ENCODE measurements around the gene STRN3. TPM values are rescaled to one million over a fixed set of nuclear protein-coding genes. Genes with fewer than 3 reads are reported as not detected.

The STRN3 gene
- total and polyA plus RNA-seq, 7 donors, result 28.2 to 154 (median 80.2) TPM

GRCh38 chr14:30896435-30896834 lies 129.7 kb downstream of the STRN3 start:
- intact Hi-C loops (cut with DNase I), result no loop called here
- no peak for ATAC-seq
- H3K4me1 ChIP-seq, result no peaks in the 10 kb centered on the region

GRCh38 chr14:30894923-30895515 lies 131.2 kb downstream of the STRN3 start:
- H3K4me3 ChIP-seq, result no peak overlapping the region
- 76 to 89% (median 77%) methylated on average over 4 of the region's 4 CpGs for WGBS, 3 donors
- intact Hi-C loops (cut with DNase I), result no loop called here
- TF ChIP-seq CTCF (IDR thresholded peaks at IDR 0.05), result no peak
- H3K27ac ChIP-seq, result no peak overlapping the region
- ATAC-seq (no peak), DNase-seq (no peak)
- H3K27me3 ChIP-seq (ENCODE audit: insufficient read depth in 3 of 3, low read length in 2 of 3), result no peaks in the 10 kb centered on the region
- no peaks in the 10 kb centered on the region for H3K9me3 ChIP-seq
- peaks cover 7 to 55% of the 10 kb centered on the region in 2 donors for H3K36me3 ChIP-seq (ENCODE audit: insufficient read depth in 1 of 2, low read depth in 1 of 2)
- H3K4me1 ChIP-seq, result no peaks in the 10 kb centered on the region

More at GRCh38 chr14:30896435-30896834, 129.7 kb downstream of the STRN3 start:
- peaks cover 7 to 65% of the 10 kb centered on the region in 2 donors for H3K36me3 ChIP-seq (ENCODE audit: insufficient read depth in 1 of 2, low read depth in 1 of 2)
- H3K27me3 ChIP-seq (ENCODE audit: insufficient read depth in 3 of 3, low read length in 2 of 3), result no peaks in the 10 kb centered on the region
- TF ChIP-seq CTCF (IDR thresholded peaks at IDR 0.05), result no peak
- no peak for DNase-seq
- no peak overlapping the region for H3K4me3 ChIP-seq
- no peak overlapping the region for H3K27ac ChIP-seq
- H3K9me3 ChIP-seq, result no peaks in the 10 kb centered on the region

- Histone ChIP-seq H3K9me3 (no peaks in the 10 kb centered on the region), H3K27ac (no peak overlapping the region), H3K36me3 (ENCODE audit: insufficient read depth in 1 of 2, low read depth in 1 of 2) (peaks cover 7 to 48% of the 10 kb centered on the region in 2 donors), H3K4me3 (no peak overlapping the region), H3K4me1 (no peaks in the 10 kb centered on the region), H3K27me3 (ENCODE audit: insufficient read depth in 3 of 3, low read length in 2 of 3) (no peaks in the 10 kb centered on the region)
- 90 to 96% (median 95%) methylated on average over 2 of the region's 2 CpGs for WGBS, 3 donors
- ATAC-seq (no peak), DNase-seq (no peak)
- intact Hi-C loops (cut with DNase I), result no loop called here
- no peak for TF ChIP-seq CTCF (IDR thresholded peaks at IDR 0.05)
These were observed 132.4 kb downstream of the STRN3 start for GRCh38 chr14:30893819-30894218.

- 57 to 65% (median 58%) methylated on average over 4 of the region's 4 CpGs for WGBS, 3 donors
- DNase-seq (no peak), ATAC-seq (no peak)
- peaks cover 0 to 11% of the 10 kb centered on the region in 2 donors for H3K36me3 ChIP-seq (ENCODE audit: insufficient read depth in 1 of 2, low read depth in 1 of 2)
- H3K4me3 ChIP-seq, result no peak overlapping the region
- no peaks in the 10 kb centered on the region for H3K9me3 ChIP-seq
- H3K27ac ChIP-seq, result no peak overlapping the region
- intact Hi-C loops (cut with DNase I), result no loop called here
- no peak for TF ChIP-seq CTCF (IDR thresholded peaks at IDR 0.05)
- no peaks in the 10 kb centered on the region for H3K4me1 ChIP-seq
- no peaks in the 10 kb centered on the region for H3K27me3 ChIP-seq (ENCODE audit: insufficient read depth in 3 of 3, low read length in 2 of 3)
These were observed 137.0 kb downstream of the STRN3 start for GRCh38 chr14:30889244-30889594.
